Effector CD4-positive, alpha-beta T cell (primary cell): ENCODE results near the gene GALNT5. TPM values are rescaled to one million over a fixed set of nuclear protein-coding genes. Genes with fewer than 3 reads are reported as not detected.
"Not testable (repeated sequence)": the region's sequence is repeated elsewhere in the genome, so short reads cannot be mapped to it uniquely, and the experiment has no call there.

Experiments used
- DNase-seq: peaks from one replicate; pipeline ENCODE4 v3.0.0-alpha.2; 2020
- total RNA-seq: gene quantifications from one replicate; lab custom pipeline; 2026; lab: John Stamatoyannopoulos, UW

Gene GALNT5
- not detected for total RNA-seq

DNA sequence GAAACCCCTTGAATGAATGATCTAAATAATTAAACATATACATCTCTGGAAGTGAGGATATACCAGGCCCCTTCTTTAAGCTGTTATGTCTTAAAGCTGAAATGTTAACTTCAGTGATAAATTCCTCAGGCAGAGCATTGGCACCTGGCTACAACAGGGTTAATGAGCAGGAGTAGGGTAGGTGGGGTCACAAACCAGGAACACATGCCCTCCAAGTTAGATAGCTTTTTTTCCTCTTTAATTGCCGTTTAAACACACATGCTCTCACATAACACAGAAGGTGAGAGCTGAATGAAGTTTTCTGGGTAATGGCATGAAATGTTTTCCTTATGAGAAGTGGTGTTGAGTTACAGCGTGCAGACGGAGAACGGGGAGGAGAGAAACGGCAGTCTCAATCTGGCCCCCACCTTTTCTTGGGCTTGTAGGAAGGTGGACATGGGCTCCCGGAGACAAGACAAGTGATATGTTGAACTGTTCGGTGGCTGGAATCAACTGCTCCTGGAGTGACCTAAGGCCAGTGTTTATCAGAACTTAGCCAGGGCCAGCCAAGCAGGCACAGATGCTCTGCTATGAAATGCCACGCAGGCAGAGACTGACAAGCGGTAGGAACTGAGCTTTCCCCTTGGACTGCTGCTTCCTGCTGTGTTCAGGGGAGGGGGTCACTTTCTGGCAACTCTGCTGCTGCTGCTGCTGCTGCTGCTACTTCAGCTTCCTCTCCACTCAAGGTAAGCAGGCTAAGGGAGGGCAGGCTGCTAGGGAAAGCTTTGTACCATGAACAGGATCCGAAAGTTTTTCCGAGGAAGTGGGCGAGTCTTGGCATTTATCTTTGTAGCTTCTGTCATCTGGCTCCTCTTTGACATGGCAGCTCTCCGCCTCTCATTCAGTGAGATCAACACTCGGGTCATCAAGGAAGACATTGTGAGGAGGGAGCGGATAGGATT, at the start of gene GALNT5:
Gene GALNT5 (plus strand): TSS at position 394 of the 941 bp plus-strand sequence. CDS start 378 bp downstream, at position 772.
- DNase-seq, result no peak

GRCh38 chr2:157216286-157216965, 41.1 kb upstream of the GALNT5 start:
- no peak for DNase-seq

DNA sequence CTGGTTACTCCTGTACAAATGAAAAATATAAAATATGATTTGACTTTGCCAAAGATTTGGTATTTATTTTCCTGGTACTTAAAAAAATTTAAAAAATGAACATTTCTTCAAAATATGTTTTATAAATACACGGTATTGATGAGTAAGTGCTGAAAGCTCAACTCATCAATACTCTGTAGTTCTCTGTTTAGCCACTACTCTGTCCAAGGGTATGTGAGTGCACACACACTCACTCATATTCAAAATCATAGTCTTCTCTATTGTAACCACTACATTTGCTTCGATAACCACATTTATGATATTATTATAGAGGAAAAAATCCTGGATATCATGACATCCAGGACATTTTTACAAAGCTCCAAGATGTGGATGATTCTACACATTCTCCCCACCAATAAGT, 40.1 kb upstream of the GALNT5 start:
- no peak for DNase-seq

DNA sequence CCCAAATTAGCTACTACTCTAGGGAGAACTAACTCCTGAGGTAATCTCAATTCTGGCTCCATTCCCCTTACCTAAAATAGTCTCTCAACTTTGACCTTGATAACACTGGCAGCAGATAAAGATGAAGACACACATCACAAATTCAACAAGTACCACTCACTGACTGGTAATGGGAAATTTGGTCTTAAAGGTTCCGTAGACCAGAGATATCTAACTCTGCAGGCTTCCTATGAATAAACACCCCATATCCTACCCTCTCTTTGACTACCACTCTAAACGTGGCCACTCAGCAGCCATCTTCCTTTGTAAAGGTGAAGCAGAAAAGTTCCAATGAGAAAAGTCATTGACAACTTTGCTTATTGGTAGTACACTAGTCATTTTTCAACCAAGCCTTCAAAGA, 38.6 kb upstream of the GALNT5 start:
- no peak for DNase-seq

GRCh38 chr2:157220502-157220901, 37.0 kb upstream of the GALNT5 start:
- no peak for DNase-seq

DNA sequence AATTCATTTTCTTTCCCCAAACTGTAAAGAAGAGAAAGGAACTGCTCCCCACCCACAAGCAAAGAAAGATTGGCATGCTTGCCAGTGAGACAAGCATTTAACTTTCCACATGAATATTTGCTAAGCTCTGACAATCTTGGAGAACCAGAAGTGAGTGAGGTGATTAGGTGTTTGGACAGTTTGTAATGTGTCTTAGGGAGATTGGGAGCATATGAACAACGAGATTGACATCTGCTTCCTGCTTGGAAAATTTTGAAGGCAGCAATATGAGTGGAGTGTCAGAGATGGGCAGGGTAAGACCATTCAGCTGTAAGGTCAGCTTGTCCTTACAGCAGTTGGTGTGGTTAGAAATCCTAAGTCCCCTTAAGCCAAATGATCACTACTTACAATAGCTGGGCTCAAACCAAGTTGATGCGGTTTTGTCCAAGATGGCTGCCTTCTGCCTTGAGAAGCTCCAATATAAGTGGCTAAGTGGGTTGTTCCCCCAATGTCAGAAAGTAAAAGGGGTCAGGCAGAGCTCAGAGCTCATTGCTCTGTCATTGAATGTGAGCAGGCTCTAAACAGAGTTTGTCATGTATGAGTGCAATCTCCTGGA, 36.0 kb upstream of the GALNT5 start:
- DNase-seq, result no peak

GRCh38 chr2:157223624-157224205, 33.8 kb upstream of the GALNT5 start:
- no peak for DNase-seq

DNA sequence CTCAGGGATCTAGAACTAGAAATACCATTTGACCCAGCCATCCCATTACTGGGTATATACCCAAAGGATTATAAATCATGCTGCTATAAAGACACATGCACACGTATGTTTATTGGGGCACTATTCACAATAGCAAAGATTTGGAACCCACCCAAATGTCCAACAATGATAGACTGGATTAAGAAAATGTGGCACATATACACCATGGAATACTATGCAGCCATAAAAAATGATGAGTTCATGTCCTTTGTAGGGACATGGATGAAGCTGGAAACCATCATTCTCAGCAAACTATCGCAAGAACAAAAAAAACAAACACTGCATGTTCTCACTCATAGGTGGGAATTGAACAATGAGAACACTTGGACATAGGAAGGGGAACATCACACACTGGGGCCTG, 33.1 kb upstream of the GALNT5 start:
- DNase-seq, result not testable (repeated sequence)

GRCh38 chr2:157227592-157227991, 29.9 kb upstream of the GALNT5 start:
- no peak for DNase-seq

DNA sequence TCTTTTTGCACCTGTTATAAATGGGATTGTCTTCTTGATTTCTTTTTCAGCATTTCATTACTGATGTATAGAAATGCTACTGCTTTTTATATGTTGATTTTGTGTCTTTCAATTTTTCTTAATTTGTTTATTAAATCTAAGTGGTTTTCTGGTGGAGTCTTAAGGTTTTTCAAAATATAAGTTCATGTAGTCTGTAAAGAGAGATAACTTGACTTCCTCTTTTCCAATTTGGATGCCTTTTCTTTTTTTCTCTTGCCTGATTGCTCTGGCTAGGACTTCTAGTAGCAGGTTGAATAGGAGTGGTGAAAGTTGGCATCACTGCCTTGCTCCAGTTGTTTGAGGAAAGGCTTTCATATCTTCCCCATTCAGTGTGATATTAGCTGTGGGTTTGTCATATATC, 28.6 kb upstream of the GALNT5 start:
- DNase-seq, result no peak

DNA sequence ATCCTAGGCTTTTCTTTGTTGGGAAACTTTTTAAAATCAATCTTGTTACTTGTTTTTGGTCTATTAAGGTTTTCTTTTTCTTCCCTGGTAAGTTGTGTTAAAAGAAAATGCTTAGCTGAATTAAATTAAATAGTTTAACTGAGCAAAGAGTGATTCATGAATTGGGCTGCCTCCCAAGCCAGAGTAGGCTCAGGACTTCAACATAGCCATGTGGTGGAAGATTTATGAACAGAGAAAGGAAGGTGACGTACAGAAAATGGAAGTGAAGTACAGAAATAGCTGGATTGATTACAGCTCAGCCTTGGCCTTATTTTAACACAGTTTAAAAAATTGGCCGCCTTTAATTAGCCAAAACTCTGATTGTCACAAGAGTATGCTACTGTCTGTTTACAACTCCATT, 27.9 kb upstream of the GALNT5 start:
- no peak for DNase-seq

DNA sequence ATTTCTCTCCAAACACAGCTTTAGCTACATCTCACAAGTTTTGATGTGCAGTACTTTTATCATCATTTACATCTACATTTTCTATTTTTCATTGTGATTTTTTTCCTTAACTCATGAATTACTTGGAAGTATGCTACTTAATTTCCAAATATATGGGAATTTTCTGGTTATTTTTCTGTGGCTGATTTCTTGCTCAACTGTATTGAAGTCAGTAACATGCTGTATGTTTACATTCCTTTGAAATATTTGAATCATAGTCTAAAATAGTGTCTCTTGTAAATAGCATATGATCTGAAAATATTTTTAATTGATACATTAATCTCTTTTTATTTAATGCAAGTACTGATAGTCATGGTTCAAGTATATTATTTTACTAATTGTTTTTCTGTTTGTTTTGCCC, 26.0 kb upstream of the GALNT5 start:
- no peak for DNase-seq

- no peak for DNase-seq
Measured at GRCh38 chr2:157233506-157233905, 24.0 kb upstream of the GALNT5 start.

DNA sequence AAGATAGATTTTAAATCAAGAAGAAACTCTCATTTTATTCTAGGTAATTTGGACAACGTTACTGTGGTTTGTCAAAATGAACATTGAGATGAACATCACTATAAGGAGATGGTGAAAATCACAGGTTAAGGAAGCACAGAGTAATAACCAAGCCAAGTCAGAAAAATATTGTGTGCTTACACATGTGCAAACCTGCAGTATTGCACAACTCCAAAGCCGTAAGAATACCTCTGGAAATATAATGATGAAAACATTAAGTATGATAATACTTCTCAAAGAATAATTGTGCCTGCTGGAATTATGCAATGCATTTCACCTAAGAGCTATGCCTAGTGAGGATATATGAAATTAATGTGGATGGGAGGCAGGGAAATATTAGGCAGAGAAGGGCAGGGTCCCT, 21.1 kb upstream of the GALNT5 start:
- no peak for DNase-seq

DNA sequence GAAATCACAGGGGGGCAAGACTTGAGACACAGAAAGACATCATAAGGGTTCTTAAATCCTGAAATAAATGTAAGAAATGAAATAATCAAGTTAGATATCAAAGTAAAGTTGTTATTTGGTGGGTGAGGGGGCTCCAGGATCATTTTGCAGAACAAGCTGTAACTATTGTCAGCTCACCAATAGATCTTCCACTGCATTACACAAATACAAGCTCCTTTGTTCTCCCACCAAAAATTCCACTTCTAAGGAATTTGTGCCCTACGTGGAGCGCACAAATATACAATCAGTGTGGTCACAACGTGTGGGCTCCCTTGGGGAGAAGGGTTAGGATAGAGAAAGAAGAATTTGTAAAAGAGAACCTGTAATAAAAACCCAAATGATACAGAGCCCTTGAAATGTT, 19.2 kb upstream of the GALNT5 start:
- no peak for DNase-seq

GRCh38 chr2:157244691-157245090, 12.8 kb upstream of the GALNT5 start:
- DNase-seq, result no peak

- no peak for DNase-seq
Measured at GRCh38 chr2:157245144-157245840, 12.2 kb upstream of the GALNT5 start.

DNA sequence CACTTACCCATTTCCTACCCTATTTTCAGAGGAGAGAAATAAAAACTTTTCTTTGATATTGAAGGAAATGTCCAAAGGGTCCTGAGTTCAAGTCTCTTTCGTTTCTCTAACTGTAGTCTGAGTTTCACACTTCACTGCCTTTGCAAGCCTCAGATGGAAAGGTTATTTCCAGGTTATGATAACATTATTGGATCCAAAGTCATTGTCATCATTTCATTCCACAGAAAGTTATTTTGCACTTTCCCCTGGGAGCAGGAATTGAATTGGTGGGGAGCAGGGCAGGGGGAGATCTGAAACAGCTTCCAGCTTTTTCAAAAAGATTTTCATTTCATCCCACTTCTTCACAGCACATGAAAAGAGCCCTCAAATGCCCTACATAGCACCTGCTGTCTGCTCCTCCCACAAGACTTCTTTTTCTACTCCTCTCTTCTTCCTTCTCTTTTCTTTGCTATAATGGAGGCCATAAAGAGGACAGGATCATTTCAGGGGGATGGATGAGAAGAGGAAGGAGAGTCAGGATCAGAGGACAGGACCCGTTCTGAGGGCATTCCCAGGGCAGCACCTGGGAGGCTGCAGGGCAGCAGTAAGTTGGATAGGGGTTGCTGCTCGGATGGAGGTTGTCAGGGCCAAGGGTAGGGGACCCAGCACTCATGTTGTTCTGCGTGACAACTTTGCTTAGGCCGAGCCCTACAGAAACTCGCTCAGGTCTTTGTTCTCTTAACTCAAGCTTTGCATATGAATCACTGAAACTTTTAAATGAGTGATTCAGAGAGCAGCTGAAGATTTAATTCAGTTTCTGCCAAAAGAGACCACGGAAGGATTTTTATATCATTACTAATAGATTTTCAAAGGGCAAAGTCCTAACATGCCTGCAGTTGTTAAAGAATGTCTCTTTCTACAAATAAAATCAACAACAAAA, 11.4 kb upstream of the GALNT5 start:
- no peak for DNase-seq

GRCh38 chr2:157246765-157247407, 10.6 kb upstream of the GALNT5 start:
- no peak for DNase-seq

GRCh38 chr2:157250836-157251235, 6.7 kb upstream of the GALNT5 start:
- no peak for DNase-seq

DNA sequence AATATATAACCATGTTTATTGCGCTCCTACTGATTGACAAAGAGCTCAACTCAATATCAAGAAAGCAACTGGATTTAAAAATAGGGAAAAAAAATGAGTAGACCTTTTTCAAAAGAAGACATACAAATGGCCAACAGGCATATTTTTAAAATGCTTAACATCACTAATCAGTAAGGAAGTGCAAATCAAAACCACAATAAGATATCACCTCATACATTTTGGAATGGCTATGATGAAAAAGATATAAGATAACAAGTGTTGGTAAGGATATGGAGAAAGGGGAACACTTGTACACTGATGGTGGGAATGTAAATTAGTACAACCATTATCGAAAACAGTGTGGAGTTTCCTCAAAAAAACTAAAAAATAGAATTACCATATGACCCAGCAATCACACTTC, 5.6 kb upstream of the GALNT5 start:
- no peak for DNase-seq
